ENCODE results near the gene GATAD1. TPM values are rescaled to one million over a fixed set of nuclear protein-coding genes. Genes with fewer than 3 reads are reported as not detected.
"Not testable (repeated sequence)": the region's sequence is repeated elsewhere in the genome, so short reads cannot be mapped to it uniquely, and the experiment has no call there.

The GATAD1 gene
- total RNA-seq, 1 experiment from 2014 or later = 38.2 TPM

DNA sequence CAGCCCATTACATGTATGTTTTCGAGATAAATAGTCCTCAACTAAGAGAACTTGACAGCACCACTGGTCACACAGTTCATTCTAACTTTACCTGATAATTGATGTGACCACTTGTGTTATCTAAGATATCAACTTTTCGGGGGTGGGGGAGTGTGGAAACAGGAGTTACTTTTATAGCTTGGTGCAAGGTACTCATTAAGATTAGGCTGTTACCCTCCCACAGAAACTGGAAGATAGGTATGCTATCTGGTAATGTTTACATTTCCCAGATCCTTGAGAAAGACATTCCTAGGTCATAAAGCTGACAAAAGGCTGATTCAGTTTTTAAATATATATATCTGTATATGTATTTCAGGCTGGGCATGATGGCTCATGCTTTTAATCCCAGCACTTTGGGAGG lies 19.4 kb downstream of the GATAD1 start:
- ChIA-PET POLR2A (interaction anchor here (0.6 to 1.3 kb wide), 2 partner anchors 62 to 362 kb away, joined by 5 to 6 read pairs; partner anchors contain the start of genes PEX1 and RBM48), CTCF (interaction anchor here (1.3 kb wide), 1 partner anchor 20 kb away, joined by 6 read pairs; the partner anchor contains the start of gene GATAD1)
- peak overlapping the region; percentile 42 for H3K27ac Mint-ChIP-seq (ENCODE audit: unreplicated experiment)
- TF ChIP-seq, protein P1, sequence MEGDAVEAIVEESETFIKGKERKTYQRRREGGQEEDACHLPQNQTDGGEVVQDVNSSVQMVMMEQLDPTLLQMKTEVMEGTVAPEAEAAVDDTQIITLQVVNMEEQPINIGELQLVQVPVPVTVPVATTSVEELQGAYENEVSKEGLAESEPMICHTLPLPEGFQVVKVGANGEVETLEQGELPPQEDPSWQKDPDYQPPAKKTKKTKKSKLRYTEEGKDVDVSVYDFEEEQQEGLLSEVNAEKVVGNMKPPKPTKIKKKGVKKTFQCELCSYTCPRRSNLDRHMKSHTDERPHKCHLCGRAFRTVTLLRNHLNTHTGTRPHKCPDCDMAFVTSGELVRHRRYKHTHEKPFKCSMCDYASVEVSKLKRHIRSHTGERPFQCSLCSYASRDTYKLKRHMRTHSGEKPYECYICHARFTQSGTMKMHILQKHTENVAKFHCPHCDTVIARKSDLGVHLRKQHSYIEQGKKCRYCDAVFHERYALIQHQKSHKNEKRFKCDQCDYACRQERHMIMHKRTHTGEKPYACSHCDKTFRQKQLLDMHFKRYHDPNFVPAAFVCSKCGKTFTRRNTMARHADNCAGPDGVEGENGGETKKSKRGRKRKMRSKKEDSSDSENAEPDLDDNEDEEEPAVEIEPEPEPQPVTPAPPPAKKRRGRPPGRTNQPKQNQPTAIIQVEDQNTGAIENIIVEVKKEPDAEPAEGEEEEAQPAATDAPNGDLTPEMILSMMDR (IDR thresholded peaks at IDR 0.05; ENCODE audit: insufficient read depth in 1 of 2, low read depth in 1 of 2, low read length in 1 of 2, severe bottlenecking in 1 of 2, unreplicated experiment in 1 of 2) = no peak
- Histone ChIP-seq H3K27me3 (replicated peaks; ENCODE audit: control insufficient read depth, insufficient read depth, low read length) (no peaks in the 10 kb centered on the region), H3K4me1 (peaks cover 26% of the 10 kb centered on the region), H3K9me3 (peaks cover 9% of the 10 kb centered on the region), H3K36me3 (ENCODE audit: control insufficient read depth, insufficient read depth, low read length) (no peaks in the 10 kb centered on the region), H3K4me3 (ENCODE audit: low read depth, low read length) (no peak overlapping the region)
- H3K36me3 Mint-ChIP-seq (ENCODE audit: insufficient read depth, unreplicated experiment) = peaks cover 21% of the 10 kb centered on the region
- no TSS peak for BruUV-seq (replicated peaks)
- intact Hi-C loops (cut with micrococcal nuclease; ENCODE audit: unreplicated experiment) = loop anchor here (1.0 kb wide), 1 partner anchor 8 kb away; no protein-coding TSS in a partner anchor
- peaks cover 25% of the 10 kb centered on the region for H3K9me3 Mint-ChIP-seq (ENCODE audit: unreplicated experiment)
- DNase-seq = peak; percentile 64 to 76
- no peaks in the 10 kb centered on the region for H3K27me3 Mint-ChIP-seq (ENCODE audit: insufficient read depth, unreplicated experiment)
- no peak overlapping the region for H3K4me3 Mint-ChIP-seq (ENCODE audit: unreplicated experiment)
- H3K4me1 Mint-ChIP-seq (ENCODE audit: low read depth, unreplicated experiment) = peaks cover 22% of the 10 kb centered on the region

DNA sequence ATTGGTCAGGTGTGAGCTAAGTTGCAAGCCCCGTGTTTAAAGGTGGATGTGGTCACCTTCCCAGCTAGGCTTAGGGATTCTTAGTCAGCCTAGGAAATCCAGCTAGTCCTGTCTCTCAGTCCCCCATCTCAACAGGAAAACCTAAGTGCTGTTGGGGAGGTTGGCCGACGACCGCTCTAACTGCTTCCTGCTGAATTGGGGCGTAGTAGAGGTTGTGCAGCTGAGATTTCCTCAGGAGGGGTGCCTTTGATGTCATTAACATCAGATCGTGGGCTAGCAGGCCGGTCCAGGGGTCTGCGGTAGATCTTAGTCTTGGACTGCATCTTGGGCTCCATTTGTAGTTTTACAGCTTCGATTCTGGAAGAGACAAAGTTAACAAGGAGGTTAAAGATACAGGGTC lies 21.3 kb downstream of the GATAD1 start:
- BruUV-seq (replicated peaks); CTCF ChIA-PET: not testable (repeated sequence)

DNA sequence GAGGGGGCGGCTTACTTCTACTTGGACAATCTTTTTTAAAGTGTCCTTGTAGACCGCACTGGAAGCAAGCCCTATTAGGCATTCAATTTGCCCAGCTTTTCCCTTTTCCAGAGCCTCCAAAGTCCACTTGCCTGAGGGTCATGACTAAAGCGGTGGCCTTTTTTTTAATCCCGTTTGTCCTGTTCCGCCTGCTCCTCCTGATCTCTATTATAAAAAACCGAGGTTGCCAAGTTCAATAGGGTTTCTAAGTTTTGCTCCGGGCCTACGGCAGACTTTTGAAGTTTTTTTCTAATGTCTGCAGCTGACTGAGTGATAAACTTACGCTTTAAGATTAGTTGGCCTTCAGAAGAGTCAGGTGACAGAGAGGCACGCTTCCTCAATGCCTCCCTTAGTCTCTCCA lies 26.7 kb downstream of the GATAD1 start:
- POLR2A ChIA-PET; H3K4me1 Mint-ChIP-seq (ENCODE audit: low read depth, unreplicated experiment); H3K36me3 ChIP-seq (ENCODE audit: control insufficient read depth, insufficient read depth, low read length); BruUV-seq (replicated peaks); H3K4me3 ChIP-seq (ENCODE audit: low read depth, low read length); H3K27me3 ChIP-seq (replicated peaks; ENCODE audit: control insufficient read depth, insufficient read depth, low read length); H3K9me3 ChIP-seq; CTCF ChIA-PET; H3K36me3 Mint-ChIP-seq (ENCODE audit: insufficient read depth, unreplicated experiment); H3K27me3 Mint-ChIP-seq (ENCODE audit: insufficient read depth, unreplicated experiment): not testable (repeated sequence)
- Mint-ChIP-seq H3K4me3 (ENCODE audit: unreplicated experiment) (peak overlapping the region; percentile 25), H3K9me3 (ENCODE audit: unreplicated experiment) (peaks cover 12% of the 10 kb centered on the region), H3K27ac (ENCODE audit: unreplicated experiment) (peak overlapping the region; percentile 11)
- DNase-seq = peak; percentile 78 to 80
- intact Hi-C loops (cut with micrococcal nuclease; ENCODE audit: unreplicated experiment) = loop anchor here (1.0 kb wide), 1 partner anchor 8 kb away; no protein-coding TSS in a partner anchor
- H3K4me1 ChIP-seq = peaks cover 22% of the 10 kb centered on the region

More for the DNA sequence above, 21.3 kb downstream of the GATAD1 start:
- H3K36me3 ChIP-seq (ENCODE audit: control insufficient read depth, insufficient read depth, low read length); intact Hi-C loops (cut with micrococcal nuclease; ENCODE audit: unreplicated experiment); DNase-seq; H3K27ac Mint-ChIP-seq (ENCODE audit: unreplicated experiment); H3K4me3 ChIP-seq (ENCODE audit: low read depth, low read length); H3K27me3 Mint-ChIP-seq (ENCODE audit: insufficient read depth, unreplicated experiment); H3K9me3 ChIP-seq; POLR2A ChIA-PET; H3K27me3 ChIP-seq (replicated peaks; ENCODE audit: control insufficient read depth, insufficient read depth, low read length); H3K4me3 Mint-ChIP-seq (ENCODE audit: unreplicated experiment): not testable (repeated sequence)
- Mint-ChIP-seq H3K9me3 (ENCODE audit: unreplicated experiment) (peaks cover 25% of the 10 kb centered on the region), H3K4me1 (ENCODE audit: low read depth, unreplicated experiment) (peaks cover 13% of the 10 kb centered on the region), H3K36me3 (ENCODE audit: insufficient read depth, unreplicated experiment) (peaks cover 15% of the 10 kb centered on the region)
- H3K4me1 ChIP-seq = peaks cover 37% of the 10 kb centered on the region

DNA sequence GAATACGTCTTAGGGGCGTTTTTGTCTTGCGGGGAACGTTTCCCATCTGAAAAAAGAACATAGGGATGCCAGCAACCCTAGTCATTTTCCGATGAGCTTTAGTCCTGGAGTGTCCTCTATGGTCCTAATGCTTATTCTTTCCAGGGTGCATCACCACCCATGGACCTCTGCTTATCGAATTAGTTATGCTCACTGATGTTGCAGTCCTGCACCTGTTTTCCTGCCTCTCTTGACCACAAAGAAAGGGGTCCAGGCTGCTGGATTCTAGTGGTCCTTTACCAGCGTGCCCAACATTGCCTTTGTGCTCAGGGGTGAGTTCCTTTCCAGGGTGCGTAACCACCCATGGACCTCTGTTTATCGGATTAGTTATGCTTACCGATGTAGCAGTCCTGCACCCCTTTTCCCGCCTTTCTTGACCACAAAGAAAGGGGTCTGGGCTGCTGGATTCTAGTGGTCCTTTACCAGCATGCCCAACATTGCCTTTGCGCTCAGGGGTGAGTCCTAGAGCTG lies 28.0 kb downstream of the GATAD1 start:
- intact Hi-C loops (cut with micrococcal nuclease; ENCODE audit: unreplicated experiment); BruUV-seq (replicated peaks); H3K27me3 Mint-ChIP-seq (ENCODE audit: insufficient read depth, unreplicated experiment); POLR2A ChIA-PET; H3K36me3 Mint-ChIP-seq (ENCODE audit: insufficient read depth, unreplicated experiment); H3K4me3 Mint-ChIP-seq (ENCODE audit: unreplicated experiment); H3K27me3 ChIP-seq (replicated peaks; ENCODE audit: control insufficient read depth, insufficient read depth, low read length); H3K36me3 ChIP-seq (ENCODE audit: control insufficient read depth, insufficient read depth, low read length); H3K4me1 Mint-ChIP-seq (ENCODE audit: low read depth, unreplicated experiment); H3K4me3 ChIP-seq (ENCODE audit: low read depth, low read length); H3K9me3 Mint-ChIP-seq (ENCODE audit: unreplicated experiment); H3K27ac Mint-ChIP-seq (ENCODE audit: unreplicated experiment); DNase-seq; H3K9me3 ChIP-seq: not testable (repeated sequence)
- CTCF ChIA-PET = interaction anchor here (0.7 kb wide), 1 partner anchor 15 kb away, joined by 5 read pairs; no protein-coding TSS in a partner anchor
- H3K4me1 ChIP-seq = peaks cover 22% of the 10 kb centered on the region

DNA sequence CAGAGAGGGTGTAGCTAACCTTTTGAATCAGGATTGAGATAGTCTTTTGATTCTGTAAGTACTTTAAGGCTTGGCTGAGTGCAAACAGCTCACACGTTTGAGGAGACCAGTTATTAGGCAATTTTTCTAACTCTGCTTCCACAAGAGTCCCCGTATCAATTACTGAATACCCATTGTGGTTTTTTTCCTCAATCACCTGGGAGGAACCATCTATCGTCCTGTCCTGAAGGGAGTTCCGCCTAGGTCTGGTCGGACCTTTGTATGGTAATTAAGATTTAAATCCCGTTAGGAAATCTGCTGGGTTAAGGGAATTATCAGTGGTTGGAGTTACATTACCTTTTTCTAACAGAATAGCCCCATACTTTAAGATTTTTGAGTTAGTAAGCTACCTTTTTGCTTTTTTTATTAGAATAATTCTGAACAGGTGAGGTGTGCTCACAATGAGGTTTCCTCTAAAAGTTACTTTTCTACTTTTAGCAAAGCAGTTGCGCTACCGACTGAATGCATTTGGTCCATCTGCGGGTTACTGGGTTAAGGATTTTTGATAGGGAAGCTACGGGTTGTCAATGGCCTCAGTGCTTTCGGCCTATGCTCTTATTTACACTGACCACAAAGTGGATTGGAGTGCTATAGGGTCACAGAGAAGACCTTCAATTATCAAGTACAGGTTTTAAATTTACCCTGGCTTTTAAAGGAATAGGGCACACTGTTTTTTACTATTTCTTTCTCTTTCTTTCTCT lies 28.7 kb downstream of the GATAD1 start:
- CTCF ChIA-PET; BruUV-seq (replicated peaks); DNase-seq: not testable (repeated sequence)

DNA sequence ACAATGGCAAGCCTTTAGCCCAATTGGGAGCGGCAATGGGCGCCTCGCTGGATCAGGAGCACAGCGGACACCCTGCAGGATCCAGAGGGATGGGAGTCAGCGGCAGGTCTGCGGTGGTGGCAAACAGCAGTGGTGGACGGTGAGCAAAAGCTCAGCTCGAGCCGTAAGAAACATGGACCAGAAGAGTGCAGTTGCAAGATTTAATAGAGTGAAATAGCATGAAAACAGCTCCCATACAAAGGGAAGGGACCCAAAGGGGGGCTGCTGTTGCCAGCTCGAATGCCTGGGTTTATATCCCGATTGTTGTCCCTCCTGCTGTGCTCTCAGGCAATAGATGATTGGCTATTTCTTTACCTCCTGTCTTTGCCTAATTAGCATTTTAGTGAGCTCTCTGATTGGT lies 30.4 kb downstream of the GATAD1 start, which contains the start of gene ERVW-1:
TSS of gene ERVW-1 (minus strand) at position 266 of the 400 bp plus-strand sequence. CDS start 7,565 bp downstream, outside the sequence.
- H3K4me1 Mint-ChIP-seq (ENCODE audit: low read depth, unreplicated experiment); H3K9me3 Mint-ChIP-seq (ENCODE audit: unreplicated experiment); H3K36me3 ChIP-seq (ENCODE audit: control insufficient read depth, insufficient read depth, low read length); BruUV-seq (replicated peaks); H3K36me3 Mint-ChIP-seq (ENCODE audit: insufficient read depth, unreplicated experiment); H3K27me3 Mint-ChIP-seq (ENCODE audit: insufficient read depth, unreplicated experiment); H3K4me3 ChIP-seq (ENCODE audit: low read depth, low read length); CTCF ChIA-PET; H3K9me3 ChIP-seq; H3K27ac Mint-ChIP-seq (ENCODE audit: unreplicated experiment); DNase-seq; intact Hi-C loops (cut with micrococcal nuclease; ENCODE audit: unreplicated experiment); H3K27me3 ChIP-seq (replicated peaks; ENCODE audit: control insufficient read depth, insufficient read depth, low read length); H3K4me3 Mint-ChIP-seq (ENCODE audit: unreplicated experiment); POLR2A ChIA-PET: not testable (repeated sequence)
- peaks cover 20% of the 10 kb centered on the region for H3K4me1 ChIP-seq

More for the DNA sequence above, 28.7 kb downstream of the GATAD1 start:
- H3K4me3 Mint-ChIP-seq (ENCODE audit: unreplicated experiment); H3K4me3 ChIP-seq (ENCODE audit: low read depth, low read length); H3K9me3 ChIP-seq; H3K27ac Mint-ChIP-seq (ENCODE audit: unreplicated experiment); H3K4me1 Mint-ChIP-seq (ENCODE audit: low read depth, unreplicated experiment); H3K36me3 ChIP-seq (ENCODE audit: control insufficient read depth, insufficient read depth, low read length); POLR2A ChIA-PET; H3K27me3 Mint-ChIP-seq (ENCODE audit: insufficient read depth, unreplicated experiment); intact Hi-C loops (cut with micrococcal nuclease; ENCODE audit: unreplicated experiment); H3K36me3 Mint-ChIP-seq (ENCODE audit: insufficient read depth, unreplicated experiment); H3K27me3 ChIP-seq (replicated peaks; ENCODE audit: control insufficient read depth, insufficient read depth, low read length); H3K9me3 Mint-ChIP-seq (ENCODE audit: unreplicated experiment): not testable (repeated sequence)
- H3K4me1 ChIP-seq = peaks cover 22% of the 10 kb centered on the region

All from Caco-2 (cell line).